Mammary epithelial cell (primary cell): Measurements from ENCODE around the gene SFSWAP.

Experiments
- CTCF ChIP-seq, 2 donors: IDR thresholded peaks in 1 of 2; conservative IDR thresholded peaks in 1 of 2; 2 replicates each; pipeline ENCODE4 v1.5.1; 2011 to 2012; ENCODE audit warnings: inconsistent platforms in 2 of 2, low read length in 2 of 2, mild to moderate bottlenecking in 2 of 2, control low read depth in 1 of 2, low read depth in 1 of 2; ENCODE audit not compliant: insufficient read depth in 1 of 2; ENCODE audit errors: extremely low read depth in 1 of 2
- EZH2 ChIP-seq: IDR thresholded peaks from 2 replicates; pipeline ENCODE4 v1.6.1; 2012; ENCODE audit warnings: low read length, inconsistent platforms, borderline replicate concordance

DNA sequence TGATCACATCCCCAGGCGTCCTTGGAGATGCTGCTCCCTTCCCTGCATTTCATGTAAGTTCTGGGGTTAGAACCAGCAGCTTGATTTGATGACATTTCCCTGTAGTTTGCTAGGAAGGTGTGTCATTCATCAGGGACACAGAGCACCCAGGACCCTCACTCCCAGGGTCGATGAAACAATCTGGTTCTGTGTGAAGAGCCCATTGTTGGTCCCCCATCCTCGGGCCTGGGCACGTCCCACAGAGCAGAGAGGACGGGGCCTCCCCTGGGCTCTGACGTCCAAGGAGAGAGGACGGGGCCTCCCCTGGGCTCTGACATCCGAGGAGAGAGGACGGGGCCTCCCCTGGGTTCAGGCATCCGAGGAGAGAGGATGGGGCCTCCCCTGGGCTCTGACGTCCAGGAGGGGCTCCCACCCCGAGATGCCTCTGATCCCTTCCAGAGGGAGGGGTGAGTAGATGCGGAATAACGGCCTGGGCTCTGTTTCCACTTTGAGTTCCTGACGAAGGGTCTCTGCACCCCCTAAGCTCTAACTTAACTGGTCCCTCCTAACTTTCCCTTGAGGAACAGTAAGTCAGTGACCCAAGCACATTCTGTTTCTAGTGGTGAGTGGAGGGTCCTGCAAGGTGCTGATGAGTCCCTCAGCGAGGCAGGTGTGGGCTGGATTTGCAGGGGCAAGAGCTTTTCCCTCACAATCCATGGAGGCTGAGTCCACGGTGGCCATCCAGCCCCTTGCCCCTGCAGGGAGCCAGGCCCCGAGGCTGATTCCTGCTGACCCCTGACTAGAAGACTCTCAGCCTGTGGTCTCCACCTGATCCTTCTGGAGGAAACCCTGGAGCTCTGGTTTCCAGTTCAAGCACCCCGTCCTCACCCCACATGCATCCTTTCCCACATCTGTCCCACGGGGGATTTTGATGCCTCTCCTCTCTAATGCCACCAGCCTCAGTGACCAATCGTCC lies 35.5 kb upstream of the SFSWAP start:
- TF ChIP-seq CTCF (conservative IDR thresholded peaks at IDR 0.05 in 1 of 2, IDR thresholded peaks at IDR 0.05 in 1 of 2; ENCODE audit: extremely low read depth in 1 of 2, insufficient read depth in 1 of 2, low read depth in 1 of 2, low read length in 2 of 2): no peak
- no peak for TF ChIP-seq EZH2
